SK-N-SH (cell line): Measurements from ENCODE around the gene KCTD5.

Source experiments
- CHD2 ChIP-seq: fragments of 150-350 bp; IDR thresholded peaks from 2 replicates; pipeline ENCODE4 v1.6.1; 2018; ENCODE audit warnings: low read length; ENCODE audit not compliant: partially characterized antibody
- EP300 ChIP-seq, 2 experiments: IDR thresholded peaks; 2 replicates each; pipeline versions ENCODE4 v1.4.0 to v1.6.1; 2012; ENCODE audit warnings: borderline replicate concordance in 1 of 2, low read depth in 1 of 2, low read length in 1 of 2
- GATA2 ChIP-seq: sonication (generic); formaldehyde crosslinking; IDR thresholded peaks from 2 replicates; pipeline ENCODE4 v1.5.0; 2020; ENCODE audit warnings: mild to moderate bottlenecking, missing genetic modification reagents
- JUND ChIP-seq: IDR thresholded peaks from 2 replicates; pipeline ENCODE4 v1.4.0; 2012
- POLR2AphosphoS5 ChIP-seq: IDR thresholded peaks from 2 replicates; pipeline ENCODE4 v1.6.1; 2012; ENCODE audit warnings: low read depth, low read length
- RFX5 ChIP-seq: IDR thresholded peaks from 2 replicates; pipeline ENCODE4 v1.6.1; 2012; ENCODE audit warnings: mild to moderate bottlenecking, improper control_type of control experiment, low read length
- SMC3 ChIP-seq: IDR thresholded peaks from 2 replicates; pipeline ENCODE4 v1.6.1; 2012; ENCODE audit warnings: low read depth, low read length, improper control_type of control experiment
- TCF12 ChIP-seq: IDR thresholded peaks from 2 replicates; pipeline ENCODE4 v1.4.0; 2012
- TF ChIP-seq, protein P1 (sequence below): fragments of 200-600 bp; sonication (generic); IDR thresholded peaks from 2 replicates; pipeline ENCODE4 v1.6.1; 2017; ENCODE audit warnings: antibody characterized with exemption, mild to moderate bottlenecking, moderate library complexity
- TF ChIP-seq, protein P2 (sequence below): fragments of 150-350 bp; IDR thresholded peaks from 2 replicates; pipeline ENCODE4 v1.6.1; 2017; ENCODE audit warnings: antibody characterized with exemption, low read length, low read depth, borderline replicate concordance
- TF ChIP-seq, protein P3 (sequence below): IDR thresholded peaks from 2 replicates; pipeline ENCODE4 v1.6.1; 2012; ENCODE audit warnings: mild to moderate bottlenecking, low read depth, low read length, moderate library complexity

DNA sequence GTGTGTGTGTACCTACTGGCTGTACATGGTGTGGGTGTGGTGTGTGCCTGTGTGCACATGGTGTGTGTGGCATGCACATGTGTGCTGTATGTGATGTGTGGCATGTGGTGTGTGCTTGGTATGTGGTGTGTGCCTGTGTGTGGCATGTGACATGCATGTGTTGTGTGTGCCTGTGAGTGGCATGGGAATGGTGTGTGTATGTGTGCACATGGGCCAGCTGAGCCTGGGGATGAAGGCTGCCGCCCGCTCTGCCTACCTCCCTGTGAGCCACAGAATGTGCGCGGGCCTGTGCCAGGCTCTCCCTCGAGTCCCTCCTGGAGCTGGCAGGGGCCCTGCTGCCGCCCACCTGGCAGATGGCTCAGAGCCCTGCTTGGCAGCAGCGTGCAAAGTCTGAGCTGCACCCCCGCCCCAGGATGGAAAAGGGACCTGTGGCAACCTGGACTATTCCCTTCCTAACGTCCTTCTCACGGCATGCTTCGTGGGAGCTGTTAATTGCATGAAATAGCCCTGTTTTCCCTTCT is 28.4 kb downstream of the KCTD5 start:
- TF ChIP-seq, protein P1, sequence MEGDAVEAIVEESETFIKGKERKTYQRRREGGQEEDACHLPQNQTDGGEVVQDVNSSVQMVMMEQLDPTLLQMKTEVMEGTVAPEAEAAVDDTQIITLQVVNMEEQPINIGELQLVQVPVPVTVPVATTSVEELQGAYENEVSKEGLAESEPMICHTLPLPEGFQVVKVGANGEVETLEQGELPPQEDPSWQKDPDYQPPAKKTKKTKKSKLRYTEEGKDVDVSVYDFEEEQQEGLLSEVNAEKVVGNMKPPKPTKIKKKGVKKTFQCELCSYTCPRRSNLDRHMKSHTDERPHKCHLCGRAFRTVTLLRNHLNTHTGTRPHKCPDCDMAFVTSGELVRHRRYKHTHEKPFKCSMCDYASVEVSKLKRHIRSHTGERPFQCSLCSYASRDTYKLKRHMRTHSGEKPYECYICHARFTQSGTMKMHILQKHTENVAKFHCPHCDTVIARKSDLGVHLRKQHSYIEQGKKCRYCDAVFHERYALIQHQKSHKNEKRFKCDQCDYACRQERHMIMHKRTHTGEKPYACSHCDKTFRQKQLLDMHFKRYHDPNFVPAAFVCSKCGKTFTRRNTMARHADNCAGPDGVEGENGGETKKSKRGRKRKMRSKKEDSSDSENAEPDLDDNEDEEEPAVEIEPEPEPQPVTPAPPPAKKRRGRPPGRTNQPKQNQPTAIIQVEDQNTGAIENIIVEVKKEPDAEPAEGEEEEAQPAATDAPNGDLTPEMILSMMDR = no peak
- no peak for TF ChIP-seq POLR2AphosphoS5
- no peak for TF ChIP-seq EP300 (IDR thresholded peaks at IDR 0.05; ENCODE audit: borderline replicate concordance in 1 of 2, low read depth in 1 of 2, low read length in 1 of 2)
- no peak for TF ChIP-seq RFX5
- no peak for TF ChIP-seq SMC3
- TF ChIP-seq JUND = no peak
- TF ChIP-seq TCF12 = no peak
- TF ChIP-seq, protein P2, sequence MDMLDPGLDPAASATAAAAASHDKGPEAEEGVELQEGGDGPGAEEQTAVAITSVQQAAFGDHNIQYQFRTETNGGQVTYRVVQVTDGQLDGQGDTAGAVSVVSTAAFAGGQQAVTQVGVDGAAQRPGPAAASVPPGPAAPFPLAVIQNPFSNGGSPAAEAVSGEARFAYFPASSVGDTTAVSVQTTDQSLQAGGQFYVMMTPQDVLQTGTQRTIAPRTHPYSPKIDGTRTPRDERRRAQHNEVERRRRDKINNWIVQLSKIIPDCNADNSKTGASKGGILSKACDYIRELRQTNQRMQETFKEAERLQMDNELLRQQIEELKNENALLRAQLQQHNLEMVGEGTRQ = no peak
- TF ChIP-seq CHD2 = no peak
- no peak for TF ChIP-seq GATA2 (CRISPR knock-in tag)
- TF ChIP-seq, protein P3, sequence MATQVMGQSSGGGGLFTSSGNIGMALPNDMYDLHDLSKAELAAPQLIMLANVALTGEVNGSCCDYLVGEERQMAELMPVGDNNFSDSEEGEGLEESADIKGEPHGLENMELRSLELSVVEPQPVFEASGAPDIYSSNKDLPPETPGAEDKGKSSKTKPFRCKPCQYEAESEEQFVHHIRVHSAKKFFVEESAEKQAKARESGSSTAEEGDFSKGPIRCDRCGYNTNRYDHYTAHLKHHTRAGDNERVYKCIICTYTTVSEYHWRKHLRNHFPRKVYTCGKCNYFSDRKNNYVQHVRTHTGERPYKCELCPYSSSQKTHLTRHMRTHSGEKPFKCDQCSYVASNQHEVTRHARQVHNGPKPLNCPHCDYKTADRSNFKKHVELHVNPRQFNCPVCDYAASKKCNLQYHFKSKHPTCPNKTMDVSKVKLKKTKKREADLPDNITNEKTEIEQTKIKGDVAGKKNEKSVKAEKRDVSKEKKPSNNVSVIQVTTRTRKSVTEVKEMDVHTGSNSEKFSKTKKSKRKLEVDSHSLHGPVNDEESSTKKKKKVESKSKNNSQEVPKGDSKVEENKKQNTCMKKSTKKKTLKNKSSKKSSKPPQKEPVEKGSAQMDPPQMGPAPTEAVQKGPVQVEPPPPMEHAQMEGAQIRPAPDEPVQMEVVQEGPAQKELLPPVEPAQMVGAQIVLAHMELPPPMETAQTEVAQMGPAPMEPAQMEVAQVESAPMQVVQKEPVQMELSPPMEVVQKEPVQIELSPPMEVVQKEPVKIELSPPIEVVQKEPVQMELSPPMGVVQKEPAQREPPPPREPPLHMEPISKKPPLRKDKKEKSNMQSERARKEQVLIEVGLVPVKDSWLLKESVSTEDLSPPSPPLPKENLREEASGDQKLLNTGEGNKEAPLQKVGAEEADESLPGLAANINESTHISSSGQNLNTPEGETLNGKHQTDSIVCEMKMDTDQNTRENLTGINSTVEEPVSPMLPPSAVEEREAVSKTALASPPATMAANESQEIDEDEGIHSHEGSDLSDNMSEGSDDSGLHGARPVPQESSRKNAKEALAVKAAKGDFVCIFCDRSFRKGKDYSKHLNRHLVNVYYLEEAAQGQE = no peak
